Measurements from ENCODE around the gene NCK2.

DNA sequence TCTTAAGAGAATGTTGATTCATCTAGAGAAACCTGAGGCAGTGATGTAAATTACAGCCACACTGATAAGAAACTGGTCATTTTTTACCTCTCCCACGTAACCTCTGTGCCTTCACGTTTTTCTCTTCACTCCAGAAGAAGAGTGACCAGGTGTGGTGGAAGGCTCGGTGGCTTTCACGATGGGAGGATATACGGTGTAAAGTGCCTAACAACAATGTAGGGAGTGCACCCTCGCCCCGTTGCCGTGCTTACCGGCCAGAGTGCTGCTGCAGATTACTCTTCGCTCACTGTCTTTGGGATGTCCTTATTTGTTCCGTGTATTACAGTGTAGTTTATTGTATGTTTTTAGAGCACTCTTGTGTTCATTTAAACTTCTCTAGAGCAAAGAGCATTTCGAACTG, 46.5 kb downstream of the NCK2 start:
- TF ChIP-seq, protein P1, sequence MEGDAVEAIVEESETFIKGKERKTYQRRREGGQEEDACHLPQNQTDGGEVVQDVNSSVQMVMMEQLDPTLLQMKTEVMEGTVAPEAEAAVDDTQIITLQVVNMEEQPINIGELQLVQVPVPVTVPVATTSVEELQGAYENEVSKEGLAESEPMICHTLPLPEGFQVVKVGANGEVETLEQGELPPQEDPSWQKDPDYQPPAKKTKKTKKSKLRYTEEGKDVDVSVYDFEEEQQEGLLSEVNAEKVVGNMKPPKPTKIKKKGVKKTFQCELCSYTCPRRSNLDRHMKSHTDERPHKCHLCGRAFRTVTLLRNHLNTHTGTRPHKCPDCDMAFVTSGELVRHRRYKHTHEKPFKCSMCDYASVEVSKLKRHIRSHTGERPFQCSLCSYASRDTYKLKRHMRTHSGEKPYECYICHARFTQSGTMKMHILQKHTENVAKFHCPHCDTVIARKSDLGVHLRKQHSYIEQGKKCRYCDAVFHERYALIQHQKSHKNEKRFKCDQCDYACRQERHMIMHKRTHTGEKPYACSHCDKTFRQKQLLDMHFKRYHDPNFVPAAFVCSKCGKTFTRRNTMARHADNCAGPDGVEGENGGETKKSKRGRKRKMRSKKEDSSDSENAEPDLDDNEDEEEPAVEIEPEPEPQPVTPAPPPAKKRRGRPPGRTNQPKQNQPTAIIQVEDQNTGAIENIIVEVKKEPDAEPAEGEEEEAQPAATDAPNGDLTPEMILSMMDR (conservative IDR thresholded peaks at IDR 0.05; ENCODE audit: low read length) = no peak
- no peak for TF ChIP-seq EZH2phosphoT487 (IDR thresholded peaks at IDR 0.05; ENCODE audit: borderline replicate concordance)

All from Loucy (cell line).